ENCODE data around the gene INPP5A. TPM values are rescaled to one million over a fixed set of nuclear protein-coding genes. Genes with fewer than 3 reads are reported as not detected.
A peak's percentile ranks its signal among the peaks of the same experiment; 100 is the strongest.
"Not testable (repeated sequence)": the region's sequence is repeated elsewhere in the genome, so short reads cannot be mapped to it uniquely, and the experiment has no call there.

INPP5A gene
- total RNA-seq, 1 donor: 36.8 TPM

GRCh38 chr10:132742837-132743194 lies 205.2 kb downstream of the INPP5A start:
- no peak overlapping the region for H3K4me3 ChIP-seq (ENCODE audit: low read depth, low read length)
- TF ChIP-seq, protein P1, sequence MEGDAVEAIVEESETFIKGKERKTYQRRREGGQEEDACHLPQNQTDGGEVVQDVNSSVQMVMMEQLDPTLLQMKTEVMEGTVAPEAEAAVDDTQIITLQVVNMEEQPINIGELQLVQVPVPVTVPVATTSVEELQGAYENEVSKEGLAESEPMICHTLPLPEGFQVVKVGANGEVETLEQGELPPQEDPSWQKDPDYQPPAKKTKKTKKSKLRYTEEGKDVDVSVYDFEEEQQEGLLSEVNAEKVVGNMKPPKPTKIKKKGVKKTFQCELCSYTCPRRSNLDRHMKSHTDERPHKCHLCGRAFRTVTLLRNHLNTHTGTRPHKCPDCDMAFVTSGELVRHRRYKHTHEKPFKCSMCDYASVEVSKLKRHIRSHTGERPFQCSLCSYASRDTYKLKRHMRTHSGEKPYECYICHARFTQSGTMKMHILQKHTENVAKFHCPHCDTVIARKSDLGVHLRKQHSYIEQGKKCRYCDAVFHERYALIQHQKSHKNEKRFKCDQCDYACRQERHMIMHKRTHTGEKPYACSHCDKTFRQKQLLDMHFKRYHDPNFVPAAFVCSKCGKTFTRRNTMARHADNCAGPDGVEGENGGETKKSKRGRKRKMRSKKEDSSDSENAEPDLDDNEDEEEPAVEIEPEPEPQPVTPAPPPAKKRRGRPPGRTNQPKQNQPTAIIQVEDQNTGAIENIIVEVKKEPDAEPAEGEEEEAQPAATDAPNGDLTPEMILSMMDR (IDR thresholded peaks at IDR 0.05; ENCODE audit: insufficient read depth, low read length): no peak
- no peak for DNase-seq (ENCODE audit: low read depth)

GRCh38 chr10:132743196-132743924 lies 205.8 kb downstream of the INPP5A start:
- peak; percentile 76 for DNase-seq (ENCODE audit: low read depth)
- not testable (repeated sequence) for H3K4me3 ChIP-seq (ENCODE audit: low read depth, low read length)

DNA sequence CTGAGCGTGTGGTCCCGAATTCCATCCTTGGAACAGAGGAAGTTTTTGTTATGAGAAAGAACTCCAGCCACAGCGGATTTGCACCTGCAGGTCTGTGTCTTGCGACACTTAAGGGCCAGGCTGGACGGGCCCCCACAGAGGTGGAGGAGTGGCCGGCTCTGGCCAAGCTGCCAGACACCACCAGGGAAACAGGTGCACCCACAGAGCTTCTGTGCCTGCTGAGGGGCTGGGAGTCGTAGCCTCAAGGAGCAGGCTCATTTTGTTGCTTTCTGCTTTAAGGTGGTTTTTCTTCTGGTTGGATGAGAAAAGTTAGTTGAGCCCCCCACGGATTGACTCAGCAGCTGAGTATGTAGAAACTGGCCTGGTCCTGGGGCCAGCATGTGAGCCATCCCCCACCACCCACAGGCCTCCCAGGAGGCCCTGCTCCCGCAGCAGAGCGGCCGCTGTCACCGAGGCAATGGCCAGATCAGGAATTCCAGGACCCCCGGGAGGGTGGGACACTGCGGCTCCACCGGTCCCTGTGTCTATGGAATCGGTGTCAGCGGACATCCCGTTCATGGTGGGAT lies 206.4 kb downstream of the INPP5A start:
- TF ChIP-seq, protein P1 (IDR thresholded peaks at IDR 0.05; ENCODE audit: insufficient read depth, low read length): no peak
- H3K4me3 ChIP-seq (ENCODE audit: low read depth, low read length): no peak overlapping the region
- no peak for DNase-seq (ENCODE audit: low read depth)

DNA sequence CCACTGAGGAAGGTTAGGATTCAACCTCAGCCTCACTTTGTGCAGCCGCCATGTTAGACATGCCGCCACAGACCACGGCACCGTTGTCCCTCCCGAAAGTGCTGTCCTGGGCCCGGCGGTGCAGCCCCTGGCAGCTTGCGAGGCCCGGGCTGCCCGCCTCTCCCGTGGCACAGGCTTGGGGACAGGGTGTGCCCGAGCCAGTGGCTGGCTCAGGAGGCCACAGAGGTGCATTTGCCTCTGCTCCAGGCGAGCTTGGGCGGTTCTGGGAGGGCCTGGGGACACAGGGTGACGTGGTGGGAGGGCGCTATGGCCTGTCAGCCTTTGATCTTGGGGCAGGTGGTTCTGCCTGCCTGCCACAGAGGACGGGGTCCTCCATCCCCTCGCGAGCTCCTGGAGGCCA lies 207.3 kb downstream of the INPP5A start:
- no peak overlapping the region for H3K4me3 ChIP-seq (ENCODE audit: low read depth, low read length)
- no peak for DNase-seq (ENCODE audit: low read depth)
- TF ChIP-seq, protein P1 (IDR thresholded peaks at IDR 0.05; ENCODE audit: insufficient read depth, low read length): no peak

DNA sequence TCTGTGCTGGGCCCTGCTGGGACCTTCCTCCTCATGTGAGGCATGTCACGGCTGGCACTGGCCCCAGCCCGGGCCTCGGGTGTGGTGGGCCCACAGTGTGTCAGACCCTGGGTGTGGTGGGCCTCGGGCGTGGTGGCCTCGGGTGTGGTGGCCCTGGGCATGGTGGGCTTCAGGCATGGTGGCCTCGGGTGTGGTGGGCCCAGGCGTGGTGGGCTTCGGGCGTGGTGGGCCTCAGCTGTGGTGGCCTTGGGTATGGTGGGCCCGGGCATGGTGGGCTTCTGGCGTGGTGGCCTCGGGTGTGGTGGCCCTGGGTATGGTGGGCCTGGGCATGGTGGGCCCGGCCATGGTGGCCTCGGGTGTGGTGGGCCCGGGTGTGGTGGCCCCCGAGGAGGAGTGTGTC lies 207.9 kb downstream of the INPP5A start:
- TF ChIP-seq, protein P1 (IDR thresholded peaks at IDR 0.05; ENCODE audit: insufficient read depth, low read length): no peak
- DNase-seq (ENCODE audit: low read depth): no peak

GRCh38 chr10:132745971-132746370 lies 208.4 kb downstream of the INPP5A start:
- no peak overlapping the region for H3K4me3 ChIP-seq (ENCODE audit: low read depth, low read length)
- TF ChIP-seq, protein P1 (IDR thresholded peaks at IDR 0.05; ENCODE audit: insufficient read depth, low read length): no peak
- no peak for DNase-seq (ENCODE audit: low read depth)

More for the DNA sequence above, 207.9 kb downstream of the INPP5A start:
- H3K4me3 ChIP-seq (ENCODE audit: low read depth, low read length): no peak overlapping the region

- TF ChIP-seq, protein P1 (IDR thresholded peaks at IDR 0.05; ENCODE audit: insufficient read depth, low read length): no peak
- DNase-seq (ENCODE audit: low read depth): no peak
- no peak overlapping the region for H3K4me3 ChIP-seq (ENCODE audit: low read depth, low read length)
These were observed 208.8 kb downstream of the INPP5A start for GRCh38 chr10:132746386-132746785.

Measured in fibroblast of the aortic adventitia (primary cell).